Astrocyte of the hippocampus (primary cell): ENCODE measurements around the gene MEIS2.
A peak's percentile ranks its signal among the peaks of the same experiment; 100 is the strongest.

Experiments used
- DNase-seq: peaks from one replicate; pipeline ENCODE4 v3.0.0; 2011; ENCODE audit warnings: low read depth, low spot score

MEIS2 gene

GRCh38 chr15:36901012-36901411 is 199.3 kb downstream of the MEIS2 start:
- no peak for DNase-seq

DNA sequence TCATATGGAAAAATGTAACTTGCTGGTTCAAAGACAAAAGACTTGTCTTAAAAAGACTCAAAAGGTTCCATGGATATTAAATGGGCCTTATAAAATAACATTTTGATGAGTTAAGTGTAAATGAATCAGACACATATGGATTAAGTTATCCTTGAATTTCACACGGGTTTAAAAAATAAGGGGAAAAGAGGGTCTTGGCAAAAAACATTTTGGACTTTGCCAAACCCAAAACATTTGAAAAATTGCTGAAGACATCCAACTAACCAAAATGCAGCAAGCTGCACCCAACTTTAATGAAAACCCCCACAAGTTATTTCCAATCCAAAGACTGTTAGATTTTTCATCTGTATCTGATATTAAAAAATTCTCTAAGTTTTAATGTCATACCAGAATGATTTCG is 200.7 kb downstream of the MEIS2 start:
- no peak for DNase-seq

DNA sequence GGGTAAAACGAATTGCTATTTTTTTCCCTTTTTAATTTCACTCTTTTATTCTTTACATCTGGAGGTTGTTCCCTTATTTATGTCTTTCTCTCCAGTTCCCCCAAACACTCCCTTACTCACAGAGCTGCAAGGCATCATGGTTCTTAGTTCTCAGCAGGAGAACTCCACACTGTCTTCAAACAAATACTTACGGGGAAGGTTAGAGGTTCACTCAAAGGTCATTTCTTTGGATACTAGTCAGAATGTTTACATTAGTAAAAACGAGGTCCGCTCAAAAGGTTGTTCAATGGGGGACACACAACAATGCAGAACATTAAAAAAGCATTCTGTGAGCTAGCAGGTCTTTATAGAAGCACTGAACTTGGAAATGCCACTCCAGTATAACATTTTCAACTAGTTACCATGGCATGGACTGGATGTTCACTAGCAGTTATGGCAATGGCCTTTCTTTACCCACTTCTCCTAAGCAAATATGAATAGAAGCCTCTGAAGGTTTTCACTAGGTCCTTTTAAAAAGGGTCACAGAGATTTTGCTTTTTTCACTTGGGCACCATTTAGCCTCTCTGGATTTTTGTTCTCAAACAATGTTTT is 201.7 kb downstream of the MEIS2 start:
- DNase-seq: no peak

DNA sequence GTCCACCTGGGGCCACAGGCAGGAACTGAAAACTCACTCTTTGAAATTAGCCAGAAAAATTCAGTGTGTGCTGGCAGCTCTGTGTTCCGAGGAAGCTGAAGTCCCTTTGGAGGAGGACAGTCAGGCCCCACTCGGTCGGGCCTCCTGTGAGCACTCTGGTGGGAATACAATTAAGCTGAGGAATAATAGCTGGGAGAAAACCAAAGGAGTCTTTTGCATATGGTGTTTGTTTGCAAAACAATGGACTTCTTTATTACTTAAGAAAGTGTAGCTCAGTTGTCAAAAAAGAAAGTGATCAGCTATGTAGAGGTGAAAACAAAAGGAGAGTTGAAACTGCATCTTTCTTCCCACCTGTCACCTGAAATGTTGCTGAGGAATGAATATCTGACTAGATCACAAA is 202.5 kb downstream of the MEIS2 start:
- no peak for DNase-seq

GRCh38 chr15:36896949-36897348 is 203.4 kb downstream of the MEIS2 start:
- peak; percentile 37 for DNase-seq

GRCh38 chr15:36894075-36894474 is 206.3 kb downstream of the MEIS2 start:
- DNase-seq: no peak

GRCh38 chr15:36893276-36893675 is 207.1 kb downstream of the MEIS2 start:
- no peak for DNase-seq

- DNase-seq: peak; percentile 76
These were observed 212.0 kb downstream of the MEIS2 start for GRCh38 chr15:36888011-36888992.

DNA sequence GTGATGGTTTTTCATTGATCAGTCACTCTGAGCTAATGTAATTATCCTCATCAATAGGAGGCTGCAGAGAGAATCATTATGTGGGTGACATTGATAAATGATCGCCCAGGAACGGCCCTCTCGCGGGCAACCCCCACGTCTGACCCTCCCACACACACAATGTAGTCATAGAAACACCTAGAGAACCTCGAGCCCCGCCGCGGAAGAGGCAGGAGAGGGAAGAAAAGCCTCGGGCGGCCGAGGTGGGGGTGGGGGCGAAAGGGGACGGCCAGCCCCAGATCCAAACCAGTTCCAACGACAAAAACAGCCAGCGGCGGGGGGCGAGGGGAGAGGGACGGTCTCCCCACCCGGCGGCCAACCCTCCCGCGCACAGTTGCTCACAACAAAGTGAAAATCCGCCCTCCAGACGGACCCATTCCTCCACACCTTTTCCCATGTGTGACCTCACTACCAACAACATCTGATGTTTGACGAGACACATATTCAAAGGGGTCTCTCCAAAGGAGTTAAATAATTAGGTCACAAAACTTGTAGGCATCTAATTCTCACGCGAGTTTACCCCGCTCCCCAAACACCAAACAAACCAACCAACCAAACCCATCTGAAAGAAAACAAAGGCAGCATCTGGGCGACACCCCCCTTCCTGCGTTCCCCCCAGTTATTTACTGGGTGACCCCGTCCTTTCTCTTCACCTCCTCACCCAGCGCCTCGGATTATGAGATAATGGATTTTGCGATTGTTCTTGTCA is 213.0 kb downstream of the MEIS2 start:
- peak; percentile 77 for DNase-seq

- DNase-seq: peak; percentile 36
These were observed 213.6 kb downstream of the MEIS2 start for GRCh38 chr15:36886701-36887100.

DNA sequence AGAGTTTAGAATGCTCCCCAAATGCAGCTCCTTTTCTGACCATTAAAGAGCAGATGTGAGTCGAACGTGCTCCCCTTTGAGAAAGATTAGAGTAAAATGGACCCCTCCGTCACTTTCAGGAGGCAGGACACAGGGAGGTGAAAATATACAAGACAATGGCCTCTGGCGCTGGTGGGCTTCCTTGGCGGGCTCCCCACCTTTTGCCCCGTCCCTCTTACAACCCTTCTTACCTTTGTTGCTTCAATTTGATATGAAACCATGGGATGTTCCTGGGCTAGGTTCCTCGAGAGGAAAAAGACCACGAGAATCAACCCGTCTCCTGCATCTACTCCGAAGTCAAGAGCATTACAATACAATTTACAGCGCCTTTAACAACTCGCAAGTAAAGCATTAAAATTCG is 214.2 kb downstream of the MEIS2 start:
- DNase-seq: peak; percentile 28

DNA sequence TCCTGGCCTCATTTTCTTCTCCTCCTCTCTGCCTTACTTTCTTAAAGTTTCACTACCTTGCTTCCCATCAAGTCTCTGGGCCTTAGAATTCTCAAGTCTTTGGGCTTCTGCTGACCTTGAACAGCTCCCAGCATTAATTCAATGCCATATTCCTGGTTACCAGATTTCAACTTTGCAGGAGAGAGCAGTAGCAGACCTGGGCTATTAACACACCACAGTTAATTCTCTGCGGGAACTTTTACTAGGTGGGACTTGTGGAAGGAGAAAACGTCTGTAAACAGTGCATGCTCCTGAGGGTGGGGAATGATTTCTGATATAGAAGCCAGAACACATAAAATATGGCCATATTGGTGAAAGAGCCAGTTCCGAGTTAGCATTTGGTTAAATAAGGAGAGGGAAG is 214.6 kb downstream of the MEIS2 start:
- peak; percentile 41 for DNase-seq

- peak; percentile 51 for DNase-seq
These were observed 215.3 kb downstream of the MEIS2 start for GRCh38 chr15:36884936-36885635.

DNA sequence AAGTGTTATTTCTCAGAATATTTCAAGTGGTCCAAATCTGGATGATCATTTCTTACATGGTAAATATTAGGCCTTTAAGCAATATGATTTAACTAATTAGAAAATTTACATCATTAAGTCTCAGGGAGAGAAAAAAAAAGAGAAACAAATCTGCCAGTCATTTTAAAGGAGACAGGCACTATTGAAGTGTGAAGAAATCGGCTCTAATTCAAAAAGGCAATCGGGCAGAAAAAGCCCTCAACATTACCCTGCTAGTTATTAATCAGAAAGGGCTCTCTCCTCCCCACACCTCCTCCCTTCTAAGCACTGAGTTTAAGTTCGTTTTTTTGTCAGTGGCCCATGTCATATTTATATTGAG is 215.9 kb downstream of the MEIS2 start:
- DNase-seq: peak; percentile 50

- DNase-seq: peak; percentile 95
These were observed 216.4 kb downstream of the MEIS2 start for GRCh38 chr15:36883713-36884517.

DNA sequence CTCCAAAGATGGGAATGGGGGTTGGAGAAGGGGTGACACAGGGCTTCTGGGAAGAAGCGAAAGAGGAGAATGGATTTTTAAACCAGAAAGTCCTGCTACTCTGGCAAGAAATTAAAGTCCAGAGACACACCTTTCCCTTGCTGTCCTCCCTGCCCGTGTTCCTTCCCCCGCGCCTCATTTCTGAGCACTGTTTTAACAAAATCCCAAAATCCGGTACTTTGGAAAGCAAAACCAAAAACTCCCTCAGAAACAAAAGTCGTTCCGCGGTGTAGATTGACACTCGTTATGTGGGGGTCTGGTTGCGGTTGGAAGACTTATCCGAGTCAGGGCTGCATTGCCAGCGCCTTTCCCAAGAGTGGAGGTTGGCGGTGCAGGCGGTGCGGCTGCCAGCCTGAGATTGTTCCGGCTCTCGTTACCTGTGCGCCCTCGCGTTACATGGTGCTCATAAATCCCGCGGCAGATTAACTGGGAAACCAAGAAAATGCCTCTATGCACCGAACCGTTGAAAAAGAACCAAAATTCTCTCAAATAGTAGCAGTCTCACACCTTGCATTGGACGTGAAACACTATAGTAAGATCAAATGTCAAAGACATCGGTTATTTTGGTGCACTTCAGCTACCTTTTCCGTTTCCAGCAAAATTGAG is 217.7 kb downstream of the MEIS2 start:
- peak; percentile 62 for DNase-seq

GRCh38 chr15:36882056-36882455 is 218.3 kb downstream of the MEIS2 start:
- DNase-seq: no peak

- DNase-seq: no peak
These were observed 218.8 kb downstream of the MEIS2 start for GRCh38 chr15:36881516-36881915.

DNA sequence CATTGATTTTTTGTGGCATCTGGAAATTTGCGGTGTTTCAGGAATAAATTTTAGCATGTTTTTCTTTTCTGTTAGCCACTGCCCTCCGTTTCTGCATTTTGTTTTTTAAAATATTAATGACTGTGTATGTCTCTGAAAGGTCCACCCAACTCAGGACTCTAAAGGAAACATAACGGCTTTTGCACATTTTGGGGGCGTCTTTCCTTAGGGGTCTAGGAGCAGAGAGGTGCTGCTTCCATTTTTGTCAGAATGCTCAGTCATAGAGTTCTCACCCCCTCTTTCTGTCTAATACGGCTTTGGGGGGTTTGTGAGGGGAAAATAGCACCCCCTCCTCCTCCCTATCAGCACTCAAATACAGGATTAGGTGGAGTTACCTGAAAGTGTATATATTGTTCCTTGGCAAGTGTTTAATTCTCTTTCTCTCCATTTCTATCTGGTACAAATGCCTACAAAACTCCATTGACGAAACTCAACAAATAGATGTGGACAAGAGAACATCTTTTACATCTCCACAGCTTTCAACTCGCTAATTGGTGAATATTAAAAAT is 219.4 kb downstream of the MEIS2 start:
- no peak for DNase-seq
